GM12874 (cell line): ENCODE results near the gene OSTF1.

Source experiments
- CTCF ChIP-seq: IDR thresholded peaks from 2 replicates; pipeline ENCODE4 v1.5.1; 2011; ENCODE audit warnings: low read depth, mild to moderate bottlenecking, control low read depth, low read length, moderate library complexity; ENCODE audit not compliant: insufficient read depth

Gene OSTF1

GRCh38 chr9:75164573-75164972 is 76.3 kb downstream of the OSTF1 start:
- no peak for TF ChIP-seq CTCF

- no peak for TF ChIP-seq CTCF
These were observed 79.0 kb downstream of the OSTF1 start for GRCh38 chr9:75167281-75167680.

- no peak for TF ChIP-seq CTCF
These were observed 80.2 kb downstream of the OSTF1 start for GRCh38 chr9:75168270-75169178.

GRCh38 chr9:75169623-75170022 is 81.3 kb downstream of the OSTF1 start:
- no peak for TF ChIP-seq CTCF

- TF ChIP-seq CTCF: no peak
These were observed 82.6 kb downstream of the OSTF1 start for GRCh38 chr9:75170898-75171360.

GRCh38 chr9:75175395-75175794 is 87.1 kb downstream of the OSTF1 start:
- TF ChIP-seq CTCF: no peak

- TF ChIP-seq CTCF: no peak
These were observed 87.7 kb downstream of the OSTF1 start for GRCh38 chr9:75176037-75176436.
